HUES64 (cell line): Measurements from ENCODE around the gene KRT86.
A peak's percentile ranks its signal among the peaks of the same experiment; 100 is the strongest.

Experiments
- H3K27ac ChIP-seq: 2 replicates; pipeline ENCODE4 v1.7.0; 2013; ENCODE audit warnings: low read depth, low read length, inconsistent platforms
- H3K27me3 ChIP-seq: 2 replicates; pipeline ENCODE4 v1.6.1; 2013; ENCODE audit warnings: mild to moderate bottlenecking, low read length; ENCODE audit not compliant: insufficient read depth
- H3K36me3 ChIP-seq: 2 replicates; pipeline ENCODE4 v1.6.1; 2013; ENCODE audit warnings: mild to moderate bottlenecking, low read length; ENCODE audit not compliant: insufficient read depth
- H3K4me1 ChIP-seq: 2 replicates; pipeline ENCODE4 v1.6.1; 2013; ENCODE audit warnings: mild to moderate bottlenecking, low read length, moderate library complexity; ENCODE audit not compliant: insufficient read depth
- H3K4me3 ChIP-seq: 2 replicates; pipeline ENCODE4 v1.5.1; 2013; ENCODE audit warnings: mild to moderate bottlenecking, low read length, moderate library complexity
- H3K9ac ChIP-seq: 2 replicates; pipeline ENCODE4 v1.6.1; 2013; ENCODE audit warnings: mild to moderate bottlenecking, low read depth, low read length
- H3K9me3 ChIP-seq: 2 replicates; pipeline ENCODE4 v1.6.1; 2013; ENCODE audit warnings: low read depth, low read length; ENCODE audit not compliant: insufficient read depth
- whole genome bisulfite sequencing: fragments of 150-250, 120-280 bp; methylation state at CpG from one replicate; pipeline ENCODE4 v1.1.7; 2013; ENCODE audit warnings: missing lambda C conversion rate; 5-methylcytosine and 5-hydroxymethylcytosine counted together

Gene KRT86

DNA sequence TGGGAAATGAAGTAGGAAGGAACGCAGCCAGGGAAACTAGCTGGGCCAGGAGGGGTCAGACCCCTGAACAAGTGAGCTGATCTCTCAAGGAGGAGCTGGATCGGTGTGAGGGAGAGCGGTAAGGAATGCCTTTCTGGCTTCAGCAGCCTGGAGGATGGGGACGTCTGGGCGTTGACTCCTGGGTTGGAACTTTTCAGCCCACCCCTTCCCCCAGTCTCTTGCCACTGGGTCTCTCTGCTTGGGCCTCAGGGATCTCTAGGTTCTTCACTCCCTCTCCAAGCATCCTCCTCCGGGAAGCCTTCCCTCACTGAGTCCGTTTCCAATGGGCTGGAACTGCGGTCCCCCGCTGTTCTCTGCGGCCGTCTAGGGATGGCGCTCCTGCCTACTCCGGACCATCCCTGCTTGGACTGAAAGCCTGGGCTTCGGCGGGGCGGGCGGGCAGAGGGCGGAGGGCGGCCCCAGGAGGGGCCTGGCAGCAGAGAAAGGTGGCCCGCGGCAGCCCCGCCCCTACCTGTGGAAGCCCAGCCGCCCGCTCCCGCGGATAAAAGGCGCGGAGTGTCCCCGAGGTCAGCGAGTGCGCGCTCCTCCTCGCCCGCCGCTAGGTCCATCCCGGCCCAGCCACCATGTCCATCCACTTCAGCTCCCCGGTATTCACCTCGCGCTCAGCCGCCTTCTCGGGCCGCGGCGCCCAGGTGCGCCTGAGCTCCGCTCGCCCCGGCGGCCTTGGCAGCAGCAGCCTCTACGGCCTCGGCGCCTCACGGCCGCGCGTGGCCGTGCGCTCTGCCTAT is 41.6 kb upstream of the KRT86 start, which contains the start of gene KRT7:
Gene KRT7, plus strand, starts transcription at position 570 of the 788 bp plus-strand sequence. Its CDS starts 54 bp downstream, at position 624.
- 2% methylated on average over 58 of the region's 58 CpGs for WGBS
- peak within 1 kb of the TSS; percentile 55 for H3K4me3 ChIP-seq
- H3K27ac ChIP-seq: no peak within 1 kb of the TSS
- H3K9ac ChIP-seq: no peak within 1 kb of the TSS
- H3K36me3 ChIP-seq: no peaks in the 10 kb centered on the region
- peaks cover 47% of the 10 kb centered on the region for H3K27me3 ChIP-seq
- H3K9me3 ChIP-seq: no peaks in the 10 kb centered on the region
- peaks cover 22% of the 10 kb centered on the region for H3K4me1 ChIP-seq

DNA sequence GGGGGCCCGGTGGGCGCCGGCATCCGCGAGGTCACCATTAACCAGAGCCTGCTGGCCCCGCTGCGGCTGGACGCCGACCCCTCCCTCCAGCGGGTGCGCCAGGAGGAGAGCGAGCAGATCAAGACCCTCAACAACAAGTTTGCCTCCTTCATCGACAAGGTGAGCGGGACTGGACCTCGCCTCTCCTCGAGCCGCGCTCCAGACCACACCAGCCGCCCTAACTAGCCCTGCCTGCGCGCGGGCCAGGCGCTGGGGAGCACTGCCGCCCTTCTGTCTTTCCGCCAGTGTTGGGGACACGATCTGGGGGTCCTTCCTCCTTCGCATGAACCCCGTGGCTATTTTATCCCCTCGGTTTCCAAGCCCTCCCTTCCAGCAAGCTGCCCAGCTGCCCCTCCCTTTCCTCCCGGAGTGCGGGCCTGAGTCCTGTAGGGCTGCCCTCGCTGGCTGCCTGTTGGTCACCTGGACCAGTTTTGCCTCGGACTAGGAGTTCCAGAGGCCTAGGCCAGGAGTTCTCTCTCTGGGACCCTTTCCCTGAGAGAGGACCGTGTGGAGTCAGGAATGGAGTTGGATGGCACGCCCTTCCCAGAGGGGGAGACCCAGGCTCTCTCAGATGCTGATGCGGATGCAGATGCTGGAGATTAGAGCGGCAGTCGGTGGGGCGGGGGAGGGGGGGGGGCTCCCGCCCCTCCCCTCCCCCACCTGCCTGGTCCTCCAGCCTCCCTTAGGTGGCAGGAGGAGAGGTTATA is 40.8 kb upstream of the KRT86 start:
- peaks cover 28% of the 10 kb centered on the region for H3K4me1 ChIP-seq
- H3K4me3 ChIP-seq: peak overlapping the region; percentile 55
- WGBS: 3% methylated on average over 35 of the region's 40 CpGs
- H3K9ac ChIP-seq: no peak overlapping the region
- no peaks in the 10 kb centered on the region for H3K9me3 ChIP-seq
- peaks cover 47% of the 10 kb centered on the region for H3K27me3 ChIP-seq
- H3K27ac ChIP-seq: no peak overlapping the region
- H3K36me3 ChIP-seq: no peaks in the 10 kb centered on the region

GRCh38 chr12:52234223-52234810 is 40.1 kb upstream of the KRT86 start:
- 70% methylated on average over 10 of the region's 10 CpGs for WGBS
- no peaks in the 10 kb centered on the region for H3K9me3 ChIP-seq
- H3K4me3 ChIP-seq: no peak overlapping the region
- no peak overlapping the region for H3K27ac ChIP-seq
- H3K36me3 ChIP-seq: no peaks in the 10 kb centered on the region
- H3K4me1 ChIP-seq: peaks cover 28% of the 10 kb centered on the region
- peaks cover 47% of the 10 kb centered on the region for H3K27me3 ChIP-seq
- H3K9ac ChIP-seq: no peak overlapping the region

GRCh38 chr12:52235001-52235764 is 39.3 kb upstream of the KRT86 start:
- 92% methylated on average over 15 of the region's 15 CpGs for WGBS
- Histone ChIP-seq H3K4me3 (no peak overlapping the region), H3K27me3 (peaks cover 47% of the 10 kb centered on the region), H3K9me3 (no peaks in the 10 kb centered on the region), H3K36me3 (no peaks in the 10 kb centered on the region), H3K9ac (no peak overlapping the region), H3K27ac (no peak overlapping the region), H3K4me1 (peaks cover 28% of the 10 kb centered on the region)

- Histone ChIP-seq H3K9me3 (no peaks in the 10 kb centered on the region), H3K27ac (no peak overlapping the region), H3K36me3 (no peaks in the 10 kb centered on the region), H3K9ac (no peak overlapping the region), H3K4me3 (no peak overlapping the region), H3K4me1 (peaks cover 29% of the 10 kb centered on the region), H3K27me3 (peaks cover 47% of the 10 kb centered on the region)
- WGBS: 95% methylated on average over 4 of the region's 4 CpGs
Observed at GRCh38 chr12:52235822-52236361, 38.6 kb upstream of the KRT86 start.

DNA sequence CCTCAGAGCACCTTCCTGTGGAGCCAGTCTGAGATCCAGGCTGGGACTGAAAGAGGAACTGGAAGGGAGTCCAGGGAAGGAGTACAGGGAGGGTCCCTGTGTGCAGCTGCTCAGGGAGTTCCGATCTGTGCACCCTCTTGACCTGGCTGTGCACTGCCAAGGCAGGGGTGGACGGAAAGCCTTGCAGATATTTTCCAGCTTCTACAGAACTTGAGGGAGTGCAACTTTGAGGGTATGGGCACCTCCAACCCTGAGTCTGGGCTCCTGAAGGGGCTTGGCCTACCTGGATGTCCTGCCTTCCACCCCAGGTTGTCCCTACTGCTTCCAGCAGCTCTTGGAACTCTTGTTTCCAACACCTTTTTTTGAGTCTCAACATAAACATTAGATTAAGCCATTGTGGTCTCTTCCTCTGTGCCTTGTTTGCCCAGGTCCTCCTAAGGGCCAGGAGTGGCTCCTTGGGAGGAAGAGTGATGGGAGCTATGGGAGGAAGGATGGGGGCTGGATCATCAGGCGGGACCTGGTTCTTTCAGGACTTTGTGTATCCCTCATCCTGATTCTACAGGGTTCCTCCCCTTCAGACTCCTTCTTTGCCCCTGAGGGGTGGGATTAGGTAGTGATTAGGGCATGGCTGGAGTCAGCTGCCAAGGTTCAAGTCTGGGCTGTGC is 37.9 kb upstream of the KRT86 start:
- 95% methylated on average over 3 of the region's 3 CpGs for WGBS
- Histone ChIP-seq H3K27ac (no peak overlapping the region), H3K27me3 (peaks cover 43% of the 10 kb centered on the region), H3K9me3 (no peaks in the 10 kb centered on the region), H3K36me3 (no peaks in the 10 kb centered on the region), H3K9ac (no peak overlapping the region), H3K4me3 (no peak overlapping the region), H3K4me1 (peaks cover 34% of the 10 kb centered on the region)

DNA sequence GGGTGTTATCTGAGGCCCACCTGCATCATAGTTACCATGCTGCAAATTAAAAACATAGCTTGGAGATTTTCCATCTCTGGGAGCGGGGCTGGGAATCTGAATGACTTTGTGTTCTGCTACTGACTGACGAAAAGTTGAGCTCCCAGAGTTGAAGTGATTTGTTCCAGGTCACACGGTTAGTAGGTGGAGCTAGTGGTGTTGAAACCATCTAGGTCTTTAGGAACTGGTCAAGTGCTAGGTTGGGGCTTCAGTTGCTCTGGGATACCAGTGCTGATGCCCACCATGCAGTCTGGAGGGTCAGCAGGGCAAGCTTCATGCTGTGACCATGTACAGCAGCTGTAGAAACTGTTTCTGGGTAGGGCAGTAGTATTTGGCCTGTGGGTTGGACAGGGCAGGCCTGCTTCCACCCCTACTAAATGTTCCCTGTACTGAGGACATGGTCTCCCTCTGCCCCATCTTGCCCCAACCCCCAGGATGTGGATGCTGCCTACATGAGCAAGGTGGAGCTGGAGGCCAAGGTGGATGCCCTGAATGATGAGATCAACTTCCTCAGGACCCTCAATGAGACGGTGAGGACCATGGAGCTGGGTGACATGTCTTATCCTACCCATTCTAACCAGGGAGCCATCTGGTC is 36.1 kb upstream of the KRT86 start:
- Histone ChIP-seq H3K27me3 (peaks cover 25% of the 10 kb centered on the region), H3K36me3 (no peaks in the 10 kb centered on the region), H3K4me3 (no peak overlapping the region), H3K27ac (peak overlapping the region; percentile 51; the same call in 1 of the 2 replicates), H3K4me1 (peaks cover 23% of the 10 kb centered on the region), H3K9me3 (no peaks in the 10 kb centered on the region), H3K9ac (no peak overlapping the region)
- WGBS: 90% methylated on average over 4 of the region's 4 CpGs

DNA sequence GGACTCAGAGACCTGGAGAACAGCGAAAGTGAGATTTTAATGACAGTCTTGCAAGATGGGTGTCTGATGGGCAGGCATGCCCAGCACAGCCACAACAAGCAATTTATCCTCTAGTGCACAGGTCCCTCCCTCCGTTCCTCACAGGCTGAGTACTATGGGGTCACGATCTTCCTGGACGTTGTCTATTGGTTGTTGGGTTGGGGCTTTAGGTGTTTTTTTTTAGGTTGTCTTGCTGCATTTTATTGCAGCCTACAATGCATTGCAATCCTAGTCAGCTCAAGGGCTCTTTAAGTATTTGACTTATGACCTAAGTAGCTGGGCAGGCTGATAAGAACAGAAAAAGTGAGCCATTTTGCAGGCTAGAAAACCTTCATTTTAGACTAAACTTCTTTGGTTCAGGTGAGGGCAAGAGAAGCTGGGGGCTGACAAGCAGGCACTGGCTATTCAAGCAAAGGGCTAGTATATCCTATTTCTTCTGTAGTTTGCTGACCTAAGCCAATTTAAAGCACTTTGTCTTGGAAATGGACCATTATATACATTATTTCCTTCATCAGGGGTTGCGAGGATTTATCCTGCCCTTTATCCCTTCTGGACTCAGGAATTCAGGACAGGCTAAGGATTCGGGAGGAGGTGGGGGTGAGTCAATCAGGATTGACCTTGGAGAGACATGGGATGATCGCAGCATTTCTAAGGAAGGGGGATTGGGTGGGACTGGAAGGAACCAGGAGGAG is 35.4 kb upstream of the KRT86 start:
- H3K9ac ChIP-seq: no peak overlapping the region
- H3K27ac ChIP-seq: no peak overlapping the region
- H3K36me3 ChIP-seq: no peaks in the 10 kb centered on the region
- no peak overlapping the region for H3K4me3 ChIP-seq
- H3K9me3 ChIP-seq: no peaks in the 10 kb centered on the region
- peaks cover 30% of the 10 kb centered on the region for H3K4me1 ChIP-seq
- 92% methylated on average over 7 of the region's 7 CpGs for WGBS
- H3K27me3 ChIP-seq: peaks cover 17% of the 10 kb centered on the region

DNA sequence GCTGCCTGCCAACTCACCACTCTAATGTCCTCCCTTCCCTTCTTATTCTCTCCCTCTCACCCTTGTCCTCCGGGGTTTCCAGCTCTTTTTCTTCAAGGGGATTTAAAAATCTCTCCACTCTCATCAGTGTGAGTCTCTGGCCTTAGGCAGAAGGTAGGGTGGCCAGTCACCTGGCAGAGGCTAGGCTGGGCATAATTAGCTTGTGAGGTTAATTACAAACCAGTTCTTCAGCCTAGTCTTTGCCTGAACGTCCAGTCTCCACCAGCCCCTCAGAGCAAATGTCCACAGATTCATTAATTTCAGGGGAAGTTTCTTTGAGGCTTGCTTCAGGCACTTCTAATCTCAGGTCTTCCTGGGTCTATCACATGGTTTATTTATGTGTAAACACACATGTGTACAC is 34.7 kb upstream of the KRT86 start:
- peaks cover 10% of the 10 kb centered on the region for H3K27me3 ChIP-seq
- H3K4me3 ChIP-seq: no peak overlapping the region
- H3K4me1 ChIP-seq: peaks cover 32% of the 10 kb centered on the region
- no peak overlapping the region for H3K9ac ChIP-seq
- 100% methylated on average over 2 of the region's 2 CpGs for WGBS
- no peaks in the 10 kb centered on the region for H3K9me3 ChIP-seq
- no peak overlapping the region for H3K27ac ChIP-seq
- H3K36me3 ChIP-seq: no peaks in the 10 kb centered on the region
